B cell (primary cell): ENCODE results near the gene SMCO2. TPM values are rescaled to one million over a fixed set of nuclear protein-coding genes. Genes with fewer than 3 reads are reported as not detected.

Experiments
- ATAC-seq: fragments of 200-7000 bp; cut with Tn5 transposase; one replicate; pipeline ENCODE4 v1.10.0; 2021; ENCODE audit warnings: low read depth, mild to moderate bottlenecking, moderate number of reproducible peaks, moderate library complexity
- CTCF ChIA-PET: fragments of 350-600 bp; sonication (Branson Sonifier 250); formaldehyde crosslinking; loops from one replicate; lab custom pipeline; 2021; ENCODE audit warnings: antibody characterized with exemption, inconsistent platforms; lab: Charles Lee
- POLR2A ChIA-PET: fragments of 350-600 bp; sonication (Branson Sonifier 250); formaldehyde crosslinking; loops from one replicate; lab custom pipeline; 2021; ENCODE audit warnings: antibody characterized with exemption; lab: Charles Lee
- DNase-seq: peaks from one replicate; pipeline ENCODE4 v3.0.0; 2013
- H2AFZ ChIP-seq: 2 replicates; pipeline ENCODE4 v1.6.1; 2012; ENCODE audit warnings: mild to moderate bottlenecking, low read depth, low read length; ENCODE audit not compliant: insufficient read depth, poor library complexity, severe bottlenecking
- H3K27ac ChIP-seq, 2 donors: 1 replicate in 1 of 2; 2 replicates in 1 of 2; pipeline ENCODE4 v1.5.1; 2012 to 2013; ENCODE audit warnings: low read length in 2 of 2, mild to moderate bottlenecking in 2 of 2, moderate library complexity in 1 of 2
- H3K27me3 ChIP-seq, 4 experiments: fragments of 200-600 bp in 1 of 4; sonication (generic) in 1 of 4; replicated peaks in 1 of 4; 1 replicate in 2 of 4; 2 replicates in 2 of 4; pipeline versions ENCODE4 v1.6.1 to v1.7.0; 2013 to 2016; ENCODE audit warnings: low read length in 3 of 4, mild to moderate bottlenecking in 2 of 4, mixed read lengths in 1 of 4, moderate library complexity in 1 of 4; ENCODE audit not compliant: insufficient read depth in 4 of 4, control insufficient read depth in 3 of 4; ENCODE audit errors: control extremely low read depth in 1 of 4
- H3K36me3 ChIP-seq, 2 experiments: replicated peaks in 1 of 2; 1 replicate in 1 of 2; 2 replicates in 1 of 2; pipeline versions ENCODE4 v1.6.1 to v1.7.1; 2013; ENCODE audit warnings: low read length in 1 of 2; ENCODE audit not compliant: insufficient read depth in 2 of 2, control insufficient read depth in 1 of 2; ENCODE audit errors: control extremely low read depth in 1 of 2, extremely low read depth in 1 of 2
- H3K4me1 ChIP-seq, 2 donors: fragments of 200-600 bp in 1 of 2; sonication (generic) in 1 of 2; 1 replicate in 1 of 2; 2 replicates in 1 of 2; pipeline versions ENCODE4 v1.5.1 to v1.6.1; 2013 to 2017; ENCODE audit warnings: low read length in 2 of 2; ENCODE audit not compliant: control insufficient read depth in 2 of 2, insufficient read depth in 2 of 2
- H3K4me2 ChIP-seq: replicated peaks from 2 replicates; pipeline ENCODE3; 2012; ENCODE audit warnings: mild to moderate bottlenecking, low read depth, low read length; ENCODE audit not compliant: poor library complexity, severe bottlenecking
- H3K4me3 ChIP-seq, 5 experiments: fragments of 200-600 bp in 1 of 5; sonication (generic) in 1 of 5; 1 replicate in 3 of 5; 2 replicates in 2 of 5; pipeline versions ENCODE4 v1.5.1 to v1.7.0; 2011 to 2016; ENCODE audit warnings: low read length in 4 of 5, mild to moderate bottlenecking in 4 of 5, low read depth in 2 of 5, control low read depth in 1 of 5, moderate library complexity in 1 of 5; ENCODE audit not compliant: insufficient read depth in 1 of 5; ENCODE audit errors: control extremely low read depth in 1 of 5, extremely low read depth in 1 of 5
- H3K79me2 ChIP-seq: fragments of 200-600 bp; sonication (generic); one replicate; pipeline ENCODE4 v1.6.0; 2016; ENCODE audit warnings: low read length; ENCODE audit not compliant: control insufficient read depth, insufficient read depth
- H3K9ac ChIP-seq: fragments of 200-600 bp; sonication (generic); 2 replicates; pipeline ENCODE4 v1.6.1; 2017; ENCODE audit warnings: mild to moderate bottlenecking, low read length, moderate library complexity
- H3K9me3 ChIP-seq, 3 donors: one replicate each; pipeline versions ENCODE4 v1.6.1 to v1.7.1; 2013; ENCODE audit warnings: low read length in 2 of 3; ENCODE audit not compliant: control insufficient read depth in 2 of 3, insufficient read depth in 1 of 3; ENCODE audit errors: control extremely low read depth in 1 of 3
- H4K20me1 ChIP-seq: 2 replicates; pipeline ENCODE4 v1.6.0; 2012; ENCODE audit warnings: mild to moderate bottlenecking, low read length; ENCODE audit not compliant: insufficient read depth, control insufficient read depth, poor library complexity, severe bottlenecking
- H3K27ac Mint-ChIP-seq: one replicate; pipeline ENCODE4 v1.8.0; 2021; ENCODE audit warnings: mixed read lengths
- H3K27me3 Mint-ChIP-seq: one replicate; pipeline ENCODE4 v1.8.0; 2021; ENCODE audit warnings: mixed read lengths
- H3K4me1 Mint-ChIP-seq: one replicate; pipeline ENCODE4 v1.8.0; 2021; ENCODE audit warnings: mixed read lengths
- H3K4me3 Mint-ChIP-seq: one replicate; pipeline ENCODE4 v1.8.0; 2021; ENCODE audit warnings: mixed read lengths
- H3K9me3 Mint-ChIP-seq: one replicate; pipeline ENCODE4 v1.8.0; 2022; ENCODE audit warnings: mixed read lengths; ENCODE audit not compliant: insufficient read depth
- CTCF ChIP-seq: fragments of 200-600 bp; IDR thresholded peaks from one replicate; pipeline ENCODE4 v1.8.0; 2022; ENCODE audit warnings: antibody characterized with exemption, mild to moderate bottlenecking
- EZH2 ChIP-seq: IDR thresholded peaks from 2 replicates; pipeline ENCODE4 v1.6.1; 2012; ENCODE audit warnings: borderline replicate concordance, low read depth, mild to moderate bottlenecking, moderate library complexity, low read length; ENCODE audit not compliant: insufficient read depth, poor library complexity, severe bottlenecking
- WGBS: methylation state at CpG from one replicate; pipeline ENCODE4 v1.1.5; 2013; ENCODE audit warnings: missing lambda C conversion rate; ENCODE audit not compliant: insufficient coverage; 5-methylcytosine and 5-hydroxymethylcytosine counted together
- intact Hi-C: fragments of 100-400 bp; cut with micrococcal nuclease; formaldehyde crosslinking; loops from one replicate; pipeline ENCODE4 v1.10.0; 2022
- polyA plus RNA-seq: library from polyadenylated mRNA; depleted of rRNA; stranded (reverse); fragments of >200 nt; gene quantifications from 2 replicates; pipeline ENCODE4 v1.2.3, GENCODE V29; 2012
- total RNA-seq, 2 donors: library from RNA; stranded (reverse); fragments of 120-200 nt in 1 of 2; gene quantifications; 1 replicate in 1 of 2; 2 replicates in 1 of 2; pipeline versions ENCODE4 v1.2.3 to v1.2.4, GENCODE V29; 2013 to 2022

The SMCO2 gene
- total and polyA plus RNA-seq, 2 donors (not counting 1 experiment from before 2014, with no cell fraction given), result 0.15 TPM; not detected in 1

- H3K9me3 Mint-ChIP-seq, result no peaks in the 10 kb centered on the region
Observed at GRCh38 chr12:27524839-27525753, 78.6 kb downstream of the SMCO2 start.

More at GRCh38 chr12:27524839-27525753, 78.6 kb downstream of the SMCO2 start:
- Histone ChIP-seq H3K4me2 (peak overlapping the region; percentile 82), H3K36me3 (no peaks in the 10 kb centered on the region), H3K27ac (no peak overlapping the region), H3K4me1 (peaks cover 16 to 20% of the 10 kb centered on the region in 2 donors), H3K79me2 (no peaks in the 10 kb centered on the region), H3K27me3 (no peaks in the 10 kb centered on the region), H3K4me3 (peak overlapping the region in 4 of 5 experiments; percentile 16 to 98 (median 84)), H4K20me1 (no peaks in the 10 kb centered on the region), H2AFZ (peak overlapping the region; percentile 57), H3K9me3 (no peaks in the 10 kb centered on the region), H3K9ac (peak overlapping the region; percentile 25)
- Mint-ChIP-seq H3K4me3 (peak overlapping the region; percentile 98), H3K27ac (no peak overlapping the region), H3K27me3 (no peaks in the 10 kb centered on the region), H3K4me1 (peaks cover 29% of the 10 kb centered on the region)
- ChIA-PET CTCF (interaction anchor here (1.0 kb wide), 2 partner anchors 9 to 16 kb away, joined by 3 read pairs; no protein-coding TSS in a partner anchor), POLR2A (no interaction called here)
- TF ChIP-seq CTCF (no peak), EZH2 (no peak)
- peak; percentile 22 for DNase-seq
- ATAC-seq, result no peak
- intact Hi-C loops, result loop anchor here (1.0 to 10.0 kb wide), 7 partner anchors 9 to 588 kb away; partner anchors contain the start of genes FGFR1OP2, INTS13, KLHL42 and MANSC4
- 0% methylated on average over 6 of the region's 16 CpGs for WGBS
